ENCODE measurements around the gene RAP1GDS1.

The RAP1GDS1 gene

GRCh38 chr4:98260579-98261404 lies at the start of gene RAP1GDS1:
TSS of gene RAP1GDS1 (plus strand) at chr4:98261384. CDS start at chr4:98261566, 182 bp downstream.
- Histone ChIP-seq H3K9me3 (ENCODE audit: control insufficient read depth, insufficient read depth, low read length) (no peaks in the 10 kb centered on the region), H3K4me1 (ENCODE audit: control insufficient read depth, insufficient read depth, low read length) (peaks cover 9% of the 10 kb centered on the region)

GRCh38 chr4:98222306-98222705 lies 38.9 kb upstream of the RAP1GDS1 start:
- Histone ChIP-seq H3K9ac (ENCODE audit: low read depth, low read length) (no peak overlapping the region), H3K36me3 (ENCODE audit: control insufficient read depth, insufficient read depth, low read length) (no peaks in the 10 kb centered on the region), H3K4me3 (ENCODE audit: low read depth, low read length) (no peak overlapping the region), H3K9me3 (ENCODE audit: control insufficient read depth, insufficient read depth, low read length) (no peaks in the 10 kb centered on the region), H3K4me1 (ENCODE audit: control insufficient read depth, insufficient read depth, low read length) (no peaks in the 10 kb centered on the region), H3K27me3 (ENCODE audit: control insufficient read depth, insufficient read depth, low read length) (no peaks in the 10 kb centered on the region)

More at GRCh38 chr4:98260579-98261404, at the start of gene RAP1GDS1:
- Histone ChIP-seq H3K9ac (ENCODE audit: low read depth, low read length) (peak within 1 kb of the TSS; percentile 94), H3K27me3 (ENCODE audit: control insufficient read depth, insufficient read depth, low read length) (no peaks in the 10 kb centered on the region), H3K36me3 (ENCODE audit: control insufficient read depth, insufficient read depth, low read length) (no peaks in the 10 kb centered on the region), H3K4me3 (ENCODE audit: low read depth, low read length) (peak within 1 kb of the TSS; percentile 92)

- no peak overlapping the region for H3K9ac ChIP-seq (ENCODE audit: low read depth, low read length)
- H3K36me3 ChIP-seq (ENCODE audit: control insufficient read depth, insufficient read depth, low read length), result no peaks in the 10 kb centered on the region
- no peaks in the 10 kb centered on the region for H3K9me3 ChIP-seq (ENCODE audit: control insufficient read depth, insufficient read depth, low read length)
- no peaks in the 10 kb centered on the region for H3K4me1 ChIP-seq (ENCODE audit: control insufficient read depth, insufficient read depth, low read length)
- no peak overlapping the region for H3K4me3 ChIP-seq (ENCODE audit: low read depth, low read length)
- no peaks in the 10 kb centered on the region for H3K27me3 ChIP-seq (ENCODE audit: control insufficient read depth, insufficient read depth, low read length)
Observed at GRCh38 chr4:98226396-98226795, 34.8 kb upstream of the RAP1GDS1 start.

- Histone ChIP-seq H3K9me3 (ENCODE audit: control insufficient read depth, insufficient read depth, low read length) (no peaks in the 10 kb centered on the region), H3K27me3 (ENCODE audit: control insufficient read depth, insufficient read depth, low read length) (no peaks in the 10 kb centered on the region), H3K9ac (ENCODE audit: low read depth, low read length) (no peak overlapping the region), H3K4me1 (ENCODE audit: control insufficient read depth, insufficient read depth, low read length) (no peaks in the 10 kb centered on the region), H3K36me3 (ENCODE audit: control insufficient read depth, insufficient read depth, low read length) (no peaks in the 10 kb centered on the region), H3K4me3 (ENCODE audit: low read depth, low read length) (no peak overlapping the region)
Observed at GRCh38 chr4:98230961-98231360, 30.2 kb upstream of the RAP1GDS1 start.

- Histone ChIP-seq H3K9me3 (ENCODE audit: control insufficient read depth, insufficient read depth, low read length) (no peaks in the 10 kb centered on the region), H3K27me3 (ENCODE audit: control insufficient read depth, insufficient read depth, low read length) (no peaks in the 10 kb centered on the region), H3K9ac (ENCODE audit: low read depth, low read length) (no peak overlapping the region), H3K36me3 (ENCODE audit: control insufficient read depth, insufficient read depth, low read length) (no peaks in the 10 kb centered on the region), H3K4me1 (ENCODE audit: control insufficient read depth, insufficient read depth, low read length) (no peaks in the 10 kb centered on the region), H3K4me3 (ENCODE audit: low read depth, low read length) (no peak overlapping the region)
Observed at GRCh38 chr4:98232202-98232601, 29.0 kb upstream of the RAP1GDS1 start.

- Histone ChIP-seq H3K9me3 (ENCODE audit: control insufficient read depth, insufficient read depth, low read length) (no peaks in the 10 kb centered on the region), H3K4me3 (ENCODE audit: low read depth, low read length) (no peak overlapping the region), H3K36me3 (ENCODE audit: control insufficient read depth, insufficient read depth, low read length) (no peaks in the 10 kb centered on the region), H3K27me3 (ENCODE audit: control insufficient read depth, insufficient read depth, low read length) (no peaks in the 10 kb centered on the region), H3K4me1 (ENCODE audit: control insufficient read depth, insufficient read depth, low read length) (no peaks in the 10 kb centered on the region), H3K9ac (ENCODE audit: low read depth, low read length) (no peak overlapping the region)
Observed at GRCh38 chr4:98237204-98237603, 24.0 kb upstream of the RAP1GDS1 start.

GRCh38 chr4:98242063-98242462 lies 19.1 kb upstream of the RAP1GDS1 start:
- no peaks in the 10 kb centered on the region for H3K36me3 ChIP-seq (ENCODE audit: control insufficient read depth, insufficient read depth, low read length)
- no peak overlapping the region for H3K9ac ChIP-seq (ENCODE audit: low read depth, low read length)
- H3K9me3 ChIP-seq (ENCODE audit: control insufficient read depth, insufficient read depth, low read length), result no peaks in the 10 kb centered on the region
- H3K27me3 ChIP-seq (ENCODE audit: control insufficient read depth, insufficient read depth, low read length), result no peaks in the 10 kb centered on the region
- no peaks in the 10 kb centered on the region for H3K4me1 ChIP-seq (ENCODE audit: control insufficient read depth, insufficient read depth, low read length)
- no peak overlapping the region for H3K4me3 ChIP-seq (ENCODE audit: low read depth, low read length)

GRCh38 chr4:98242538-98242937 lies 18.6 kb upstream of the RAP1GDS1 start:
- Histone ChIP-seq H3K36me3 (ENCODE audit: control insufficient read depth, insufficient read depth, low read length) (no peaks in the 10 kb centered on the region), H3K4me1 (ENCODE audit: control insufficient read depth, insufficient read depth, low read length) (no peaks in the 10 kb centered on the region), H3K9ac (ENCODE audit: low read depth, low read length) (no peak overlapping the region), H3K9me3 (ENCODE audit: control insufficient read depth, insufficient read depth, low read length) (no peaks in the 10 kb centered on the region), H3K4me3 (ENCODE audit: low read depth, low read length) (no peak overlapping the region), H3K27me3 (ENCODE audit: control insufficient read depth, insufficient read depth, low read length) (no peaks in the 10 kb centered on the region)

- no peak overlapping the region for H3K9ac ChIP-seq (ENCODE audit: low read depth, low read length)
- H3K36me3 ChIP-seq (ENCODE audit: control insufficient read depth, insufficient read depth, low read length), result no peaks in the 10 kb centered on the region
- H3K4me3 ChIP-seq (ENCODE audit: low read depth, low read length), result no peak overlapping the region
- no peaks in the 10 kb centered on the region for H3K4me1 ChIP-seq (ENCODE audit: control insufficient read depth, insufficient read depth, low read length)
- no peaks in the 10 kb centered on the region for H3K27me3 ChIP-seq (ENCODE audit: control insufficient read depth, insufficient read depth, low read length)
- no peaks in the 10 kb centered on the region for H3K9me3 ChIP-seq (ENCODE audit: control insufficient read depth, insufficient read depth, low read length)
Observed at GRCh38 chr4:98245226-98245625, 16.0 kb upstream of the RAP1GDS1 start.

- Histone ChIP-seq H3K36me3 (ENCODE audit: control insufficient read depth, insufficient read depth, low read length) (no peaks in the 10 kb centered on the region), H3K27me3 (ENCODE audit: control insufficient read depth, insufficient read depth, low read length) (no peaks in the 10 kb centered on the region), H3K9me3 (ENCODE audit: control insufficient read depth, insufficient read depth, low read length) (no peaks in the 10 kb centered on the region), H3K4me3 (ENCODE audit: low read depth, low read length) (no peak overlapping the region), H3K9ac (ENCODE audit: low read depth, low read length) (no peak overlapping the region), H3K4me1 (ENCODE audit: control insufficient read depth, insufficient read depth, low read length) (no peaks in the 10 kb centered on the region)
Observed at GRCh38 chr4:98248934-98249333, 12.2 kb upstream of the RAP1GDS1 start.

- no peaks in the 10 kb centered on the region for H3K36me3 ChIP-seq (ENCODE audit: control insufficient read depth, insufficient read depth, low read length)
- no peaks in the 10 kb centered on the region for H3K27me3 ChIP-seq (ENCODE audit: control insufficient read depth, insufficient read depth, low read length)
- no peak overlapping the region for H3K4me3 ChIP-seq (ENCODE audit: low read depth, low read length)
- no peaks in the 10 kb centered on the region for H3K9me3 ChIP-seq (ENCODE audit: control insufficient read depth, insufficient read depth, low read length)
- H3K9ac ChIP-seq (ENCODE audit: low read depth, low read length), result no peak overlapping the region
- no peaks in the 10 kb centered on the region for H3K4me1 ChIP-seq (ENCODE audit: control insufficient read depth, insufficient read depth, low read length)
Observed at GRCh38 chr4:98249831-98250230, 11.4 kb upstream of the RAP1GDS1 start.

- Histone ChIP-seq H3K4me3 (ENCODE audit: low read depth, low read length) (no peak overlapping the region), H3K9ac (ENCODE audit: low read depth, low read length) (no peak overlapping the region), H3K36me3 (ENCODE audit: control insufficient read depth, insufficient read depth, low read length) (no peaks in the 10 kb centered on the region), H3K4me1 (ENCODE audit: control insufficient read depth, insufficient read depth, low read length) (no peaks in the 10 kb centered on the region), H3K9me3 (ENCODE audit: control insufficient read depth, insufficient read depth, low read length) (no peaks in the 10 kb centered on the region), H3K27me3 (ENCODE audit: control insufficient read depth, insufficient read depth, low read length) (no peaks in the 10 kb centered on the region)
Observed at GRCh38 chr4:98253499-98253898, 7.7 kb upstream of the RAP1GDS1 start.

All from iPS-15b (cell line).